Neural crest cell (in vitro differentiated cells): ENCODE results near the gene SPEG. TPM values are rescaled to one million over a fixed set of nuclear protein-coding genes. Genes with fewer than 3 reads are reported as not detected.

Experiments used
- DNase-seq: peaks from one replicate; pipeline ENCODE4 v3.0.0; 2021; ENCODE audit warnings: low read depth, mixed read lengths, low spot score
- H3K27ac Mint-ChIP-seq: one replicate; pipeline ENCODE4 v1.8.0; 2021; ENCODE audit warnings: mild to moderate bottlenecking, mixed read lengths; ENCODE audit not compliant: unreplicated experiment
- H3K27me3 Mint-ChIP-seq: 2 replicates; pipeline ENCODE4 v1.8.0; 2021; ENCODE audit warnings: low read depth, mild to moderate bottlenecking, mixed read lengths
- H3K36me3 Mint-ChIP-seq: 2 replicates; pipeline ENCODE4 v1.8.0; 2021; ENCODE audit warnings: low read depth, mild to moderate bottlenecking, mixed read lengths
- H3K4me1 Mint-ChIP-seq: 2 replicates; pipeline ENCODE4 v1.8.0; 2021; ENCODE audit warnings: mixed read lengths
- H3K4me3 Mint-ChIP-seq: one replicate; pipeline ENCODE4 v1.8.0; 2021; ENCODE audit warnings: mild to moderate bottlenecking, mixed read lengths
- H3K9me3 Mint-ChIP-seq: 2 replicates; pipeline ENCODE4 v1.8.0; 2021; ENCODE audit warnings: mixed read lengths
- CTCF ChIP-seq: fragments of 200-600 bp; sonication (generic); conservative IDR thresholded peaks from 2 replicates; pipeline ENCODE4 v1.5.0; 2021; ENCODE audit warnings: antibody characterized with exemption, mild to moderate bottlenecking
- total RNA-seq: library from RNA; stranded (reverse); gene quantifications from 2 replicates; pipeline ENCODE4 v1.2.1, GENCODE V29; 2021

SPEG gene
- total RNA-seq, 1 donor from 2014 or later: 13.4 TPM

GRCh38 chr2:219498280-219499057 lies 63.8 kb downstream of the SPEG start, which contains the start of gene GMPPA:
Gene GMPPA, plus strand, starts transcription at chr2:219498891. Its CDS starts 1,085 bp downstream, at chr2:219499976.
- DNase-seq: peak; percentile 85
- peak within 1 kb of the TSS; percentile 88 for H3K4me3 Mint-ChIP-seq
- no peaks in the 10 kb centered on the region for H3K9me3 Mint-ChIP-seq
- TF ChIP-seq CTCF: no peak
- H3K27ac Mint-ChIP-seq: peak within 1 kb of the TSS; percentile 17
- H3K4me1 Mint-ChIP-seq: peaks cover 25% of the 10 kb centered on the region
- H3K27me3 Mint-ChIP-seq: peaks cover 50% of the 10 kb centered on the region
- no peaks in the 10 kb centered on the region for H3K36me3 Mint-ChIP-seq

- H3K27ac Mint-ChIP-seq: no peak overlapping the region
- peak overlapping the region; percentile 88 for H3K4me3 Mint-ChIP-seq
- peaks cover 25% of the 10 kb centered on the region for H3K4me1 Mint-ChIP-seq
- no peaks in the 10 kb centered on the region for H3K36me3 Mint-ChIP-seq
- no peak for TF ChIP-seq CTCF
- H3K9me3 Mint-ChIP-seq: no peaks in the 10 kb centered on the region
- DNase-seq: no peak
- peaks cover 45% of the 10 kb centered on the region for H3K27me3 Mint-ChIP-seq
These were observed 64.3 kb downstream of the SPEG start for GRCh38 chr2:219499058-219499307.

- H3K27ac Mint-ChIP-seq: no peak overlapping the region
These were observed 64.9 kb downstream of the SPEG start for GRCh38 chr2:219499555-219499954.

GRCh38 chr2:219500135-219500534 lies 65.5 kb downstream of the SPEG start:
- Mint-ChIP-seq H3K27me3 (peaks cover 33% of the 10 kb centered on the region), H3K4me1 (peaks cover 25% of the 10 kb centered on the region), H3K4me3 (peak overlapping the region; percentile 88), H3K9me3 (no peaks in the 10 kb centered on the region), H3K27ac (no peak overlapping the region), H3K36me3 (no peaks in the 10 kb centered on the region)
- DNase-seq: no peak
- TF ChIP-seq CTCF: peak; percentile 26

More at GRCh38 chr2:219499555-219499954, 64.9 kb downstream of the SPEG start:
- H3K4me3 Mint-ChIP-seq: peak overlapping the region; percentile 88
- peaks cover 25% of the 10 kb centered on the region for H3K4me1 Mint-ChIP-seq
- H3K27me3 Mint-ChIP-seq: peaks cover 39% of the 10 kb centered on the region
- no peaks in the 10 kb centered on the region for H3K36me3 Mint-ChIP-seq
- TF ChIP-seq CTCF: no peak
- no peak for DNase-seq
- no peaks in the 10 kb centered on the region for H3K9me3 Mint-ChIP-seq

- no peak for DNase-seq
- Mint-ChIP-seq H3K27ac (no peak overlapping the region), H3K4me3 (no peak overlapping the region), H3K36me3 (no peaks in the 10 kb centered on the region), H3K27me3 (peaks cover 17% of the 10 kb centered on the region), H3K9me3 (no peaks in the 10 kb centered on the region), H3K4me1 (peaks cover 29% of the 10 kb centered on the region)
- TF ChIP-seq CTCF: no peak
These were observed 67.2 kb downstream of the SPEG start for GRCh38 chr2:219501849-219502248.
